ENCODE data around the gene CWH43. TPM values are rescaled to one million over a fixed set of nuclear protein-coding genes. Genes with fewer than 3 reads are reported as not detected.

CWH43 gene
- not detected in 5 replicates for total RNA-seq (2022; extraction: Qiagen RNA extraction; ENCODE audit: low read depth)

DNA sequence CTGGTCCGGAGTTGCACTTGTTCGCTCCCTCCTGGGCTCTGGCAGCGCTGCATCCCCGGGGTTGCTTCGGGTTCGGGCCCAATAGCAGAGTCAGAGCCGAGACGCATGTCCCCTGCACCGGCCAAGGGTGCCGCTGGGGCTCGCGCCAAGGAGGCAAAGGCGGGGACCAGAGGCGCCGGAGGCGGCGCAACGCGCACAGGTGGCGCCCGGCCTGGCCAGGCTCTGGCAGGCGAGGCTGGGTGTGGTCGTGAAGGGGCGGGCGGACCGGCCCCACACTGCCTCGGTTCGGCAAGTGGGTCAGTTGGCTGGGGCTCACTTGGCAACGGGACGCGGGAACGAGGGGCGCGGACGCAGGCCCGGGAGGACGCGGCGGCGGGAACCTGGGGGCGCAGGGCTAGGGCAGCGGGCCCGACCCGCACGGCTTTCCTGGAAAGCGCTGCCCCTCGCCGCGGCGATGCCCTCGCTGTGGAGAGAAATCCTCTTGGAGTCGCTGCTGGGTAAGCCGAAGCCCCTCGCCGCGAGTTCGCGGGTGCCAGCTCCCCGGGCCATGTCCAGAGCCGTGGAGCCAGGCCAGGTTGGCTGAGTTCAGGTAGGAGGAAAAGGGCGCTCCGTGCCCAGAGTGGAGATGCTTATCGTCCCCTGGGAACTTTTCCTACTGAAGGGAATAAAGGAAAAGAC is at the start of gene CWH43:
CWH43 (plus strand) TSS at position 300 of the 678 bp plus-strand sequence; CDS start at position 455, 155 bp downstream.

Other genes starting within 250 kb of the CWH43 start
- 8.3 to 12.0 TPM (median 9.8 TPM) in 5 replicates for gene FRYL, start 206.0 kb upstream of the CWH43 start, total RNA-seq (2022; extraction: Qiagen RNA extraction; ENCODE audit: low read depth)
- gene OCIAD1, start 155.2 kb upstream of the CWH43 start, total RNA-seq (2022; extraction: Qiagen RNA extraction; ENCODE audit: low read depth): 127 to 167 TPM (median 130 TPM) in 5 replicates
- gene OCIAD2, start 79.5 kb upstream of the CWH43 start, total RNA-seq (2022; extraction: Qiagen RNA extraction; ENCODE audit: low read depth): 104 to 142 TPM (median 114 TPM) in 5 replicates

All from A549 treated with GW870086 at 1 μM for 4 hours (cell line).